Body of pancreas (tissue), 4 donors: Measurements from ENCODE around the gene FHOD3.

Experiments used
- CTCF ChIP-seq, 7 experiments: fragments of 450-650 bp in 4 of 7; fragments of 200-600 bp in 3 of 7; sonication (generic) in 3 of 7; IDR thresholded peaks; one replicate each; pipeline ENCODE4 v1.5.1; 2016 to 2019; ENCODE audit warnings: antibody characterized with exemption in 7 of 7
- POLR2A ChIP-seq, 3 donors: fragments of 450-650 bp; IDR thresholded peaks; one replicate each; pipeline ENCODE4 v1.6.1; 2016; ENCODE audit warnings: antibody characterized with exemption in 3 of 3, mild to moderate bottlenecking in 2 of 3

GRCh38 chr18:36477776-36478175, 180.3 kb downstream of the FHOD3 start:
- TF ChIP-seq CTCF (IDR thresholded peaks at IDR 0.05) (no peak), POLR2A (IDR thresholded peaks at IDR 0.05) (no peak)
